ENCODE data around the gene WDFY4.

WDFY4 gene

DNA sequence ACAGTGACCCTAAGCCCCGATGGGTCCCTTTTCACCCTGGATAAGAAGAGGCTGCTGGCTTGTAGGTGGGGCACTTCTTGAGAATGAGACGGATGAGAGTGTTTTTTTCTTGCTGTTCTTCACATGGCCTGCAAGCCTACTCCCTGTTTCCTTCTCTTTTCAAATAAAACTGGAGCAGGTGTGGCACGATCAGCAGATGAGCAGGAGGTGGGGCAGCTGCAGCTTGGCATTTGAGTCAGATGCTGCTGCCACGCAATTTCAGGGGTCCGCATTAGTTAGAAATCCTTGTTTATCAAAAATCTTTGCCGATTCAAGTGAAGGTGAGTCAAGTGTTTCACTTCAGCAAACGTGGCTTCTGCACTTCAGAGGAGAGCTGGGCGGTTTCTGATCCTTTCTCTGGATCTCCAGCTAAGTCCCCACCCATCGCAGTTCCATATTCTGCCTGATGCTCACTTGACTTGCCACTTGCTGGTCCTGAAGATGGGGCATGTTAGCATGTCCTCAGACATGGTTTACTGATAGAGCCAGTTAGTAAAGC lies 20.8 kb downstream of the WDFY4 start:
- H3K27ac ChIP-seq, result no peak overlapping the region

DNA sequence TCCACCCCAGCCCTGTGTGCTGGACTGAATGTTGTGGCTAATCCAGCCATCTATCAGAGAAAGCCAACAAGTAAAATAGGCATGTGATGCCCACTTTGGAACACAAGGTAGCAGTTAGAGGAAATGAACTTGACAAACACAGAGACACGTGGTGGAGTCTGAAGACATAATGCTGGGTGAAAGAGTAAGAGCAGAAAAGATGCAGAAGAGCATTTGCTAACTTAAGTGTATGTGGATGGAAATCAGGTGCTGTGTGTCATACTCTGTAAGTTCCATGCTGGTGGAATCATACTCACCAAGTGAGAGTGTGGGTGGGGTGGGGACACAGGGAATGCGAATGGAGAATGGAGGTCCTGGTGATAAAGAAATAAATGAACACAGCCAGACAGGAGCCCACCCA lies 22.8 kb downstream of the WDFY4 start:
- DNase-seq (ENCODE audit: low read depth, low spot score), result no peak
- H3K27ac ChIP-seq, result no peak overlapping the region

More for the DNA sequence above, 20.8 kb downstream of the WDFY4 start:
- DNase-seq (ENCODE audit: low read depth, low spot score), result no peak

DNA sequence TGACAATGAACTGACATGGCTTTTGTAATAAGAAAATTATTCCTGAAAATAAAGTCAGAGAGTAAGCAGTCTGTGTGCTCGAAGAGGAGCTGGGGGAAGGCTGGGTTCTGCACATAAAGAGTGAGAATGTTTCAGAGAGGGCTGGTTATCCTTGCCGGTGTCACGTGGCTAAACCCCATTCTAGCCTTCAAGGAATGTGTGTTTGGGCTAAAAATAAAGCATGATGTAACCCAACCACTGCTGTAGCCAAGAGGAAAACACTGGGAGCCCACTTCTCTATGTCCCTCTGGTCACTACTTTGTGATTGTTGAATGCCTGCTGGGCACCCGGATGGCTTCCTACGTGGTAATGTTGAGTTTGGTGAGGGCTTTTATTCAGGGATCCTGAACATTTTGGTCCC lies 23.5 kb downstream of the WDFY4 start:
- no peak overlapping the region for H3K27ac ChIP-seq
- no peak for DNase-seq (ENCODE audit: low read depth, low spot score)

DNA sequence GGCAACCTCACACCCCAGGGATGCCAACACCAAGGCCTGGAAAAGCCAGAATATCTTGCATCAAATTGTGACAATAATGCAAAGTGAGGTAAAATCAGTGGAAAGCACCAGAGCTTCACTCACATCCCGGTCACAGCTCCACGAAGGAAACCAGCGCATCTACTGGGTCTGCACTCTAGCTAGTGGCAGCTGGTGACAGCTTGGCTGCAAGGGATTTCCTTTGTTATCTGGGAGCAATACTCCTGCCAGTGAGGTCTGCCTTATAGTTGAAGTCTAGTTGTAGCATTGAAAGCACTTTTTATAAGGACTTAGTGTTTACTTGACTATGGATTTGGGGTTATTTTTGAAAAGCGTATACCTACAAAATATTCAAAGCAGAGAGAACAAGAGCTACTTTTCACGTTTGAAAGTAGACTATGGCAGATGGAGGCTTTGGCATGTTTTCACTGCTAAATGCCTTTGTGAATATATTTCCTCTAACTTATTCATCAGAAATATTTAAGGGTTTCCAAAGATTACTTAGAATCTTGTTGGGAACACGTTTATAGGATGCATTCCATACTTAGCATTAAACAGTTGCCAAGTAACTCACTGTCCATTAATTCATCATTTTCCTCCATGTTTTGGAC lies 26.1 kb downstream of the WDFY4 start:
- no peak for DNase-seq (ENCODE audit: low read depth, low spot score)
- no peak overlapping the region for H3K27ac ChIP-seq

DNA sequence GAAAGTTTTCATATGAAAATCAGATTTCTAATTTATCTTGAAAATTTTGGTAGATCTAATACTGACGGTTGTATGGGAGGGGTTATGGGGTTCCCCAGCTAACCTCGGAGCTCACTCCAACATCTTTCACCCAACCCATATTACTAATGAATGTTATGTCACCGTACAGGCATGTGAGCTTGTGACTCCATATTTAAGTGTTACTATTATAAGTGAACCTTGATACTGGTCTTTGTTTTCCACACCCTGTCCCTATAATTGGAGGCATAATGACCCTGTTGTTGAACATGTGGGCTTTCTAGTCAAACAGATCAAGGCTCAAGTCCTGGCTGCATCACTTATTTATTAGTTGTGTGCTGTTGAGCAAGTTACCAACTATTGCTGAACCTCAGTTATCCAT lies 27.2 kb downstream of the WDFY4 start:
- no peak for DNase-seq (ENCODE audit: low read depth, low spot score)
- no peak overlapping the region for H3K27ac ChIP-seq

DNA sequence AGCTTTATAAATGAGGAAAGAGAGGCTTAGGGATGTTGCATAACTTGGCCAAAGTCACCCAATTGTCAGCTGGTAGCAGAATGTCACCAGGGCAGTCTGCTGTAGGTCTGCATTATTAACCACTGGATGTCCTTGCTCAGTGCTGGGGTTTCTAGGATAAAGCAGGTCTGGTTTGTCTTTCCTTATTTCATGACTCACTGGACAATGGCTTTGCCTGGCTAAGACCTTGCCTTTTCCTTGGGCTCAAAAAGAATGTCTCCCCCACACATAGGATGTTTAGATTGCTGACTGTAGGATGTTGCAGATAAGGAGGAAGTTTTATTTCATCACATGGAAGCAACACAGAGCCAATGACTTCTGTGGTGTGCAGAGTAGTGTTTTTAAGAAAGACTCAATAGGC lies 29.4 kb downstream of the WDFY4 start:
- DNase-seq (ENCODE audit: low read depth, low spot score), result no peak
- no peak overlapping the region for H3K27ac ChIP-seq

DNA sequence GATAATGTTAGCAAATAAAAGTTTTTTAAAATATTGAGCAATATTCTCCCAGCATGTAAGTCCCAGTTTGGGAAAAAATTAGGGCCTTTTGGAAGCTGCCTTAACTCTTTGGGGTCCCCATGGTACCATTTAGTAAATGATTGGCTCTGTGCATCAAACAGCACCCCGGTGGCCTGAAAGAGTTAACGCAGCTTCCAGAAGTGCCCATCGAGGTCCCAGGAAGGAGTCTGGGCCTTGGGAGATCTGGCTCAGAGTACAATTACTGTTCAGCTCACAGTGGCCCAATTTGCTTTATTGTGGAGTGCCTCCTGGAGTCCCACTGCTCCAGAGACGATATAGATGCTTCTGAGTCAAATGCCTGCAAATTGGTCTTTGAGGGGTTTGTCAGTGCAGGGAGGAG lies 31.7 kb downstream of the WDFY4 start:
- H3K27ac ChIP-seq, result no peak overlapping the region
- DNase-seq (ENCODE audit: low read depth, low spot score), result no peak

DNA sequence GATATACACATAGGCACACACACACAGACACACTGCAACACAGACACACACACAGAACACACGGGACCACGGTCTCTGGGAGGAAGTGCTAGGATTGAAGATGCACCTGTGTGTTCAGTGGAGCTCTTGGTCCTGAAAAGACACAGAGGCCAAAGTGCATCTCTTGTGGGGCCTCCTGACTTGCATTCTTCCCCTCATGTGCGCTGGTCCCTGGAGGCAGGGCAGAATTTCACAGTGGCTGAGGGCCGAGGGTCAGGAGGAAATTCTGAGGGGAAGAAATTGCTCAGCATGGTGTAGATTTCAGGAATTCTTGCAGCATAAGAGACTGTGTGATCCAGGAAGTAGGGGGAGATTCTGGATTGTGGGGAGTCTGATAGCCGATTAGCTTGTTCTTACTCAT lies 35.9 kb downstream of the WDFY4 start:
- no peak overlapping the region for H3K27ac ChIP-seq
- DNase-seq (ENCODE audit: low read depth, low spot score), result no peak

DNA sequence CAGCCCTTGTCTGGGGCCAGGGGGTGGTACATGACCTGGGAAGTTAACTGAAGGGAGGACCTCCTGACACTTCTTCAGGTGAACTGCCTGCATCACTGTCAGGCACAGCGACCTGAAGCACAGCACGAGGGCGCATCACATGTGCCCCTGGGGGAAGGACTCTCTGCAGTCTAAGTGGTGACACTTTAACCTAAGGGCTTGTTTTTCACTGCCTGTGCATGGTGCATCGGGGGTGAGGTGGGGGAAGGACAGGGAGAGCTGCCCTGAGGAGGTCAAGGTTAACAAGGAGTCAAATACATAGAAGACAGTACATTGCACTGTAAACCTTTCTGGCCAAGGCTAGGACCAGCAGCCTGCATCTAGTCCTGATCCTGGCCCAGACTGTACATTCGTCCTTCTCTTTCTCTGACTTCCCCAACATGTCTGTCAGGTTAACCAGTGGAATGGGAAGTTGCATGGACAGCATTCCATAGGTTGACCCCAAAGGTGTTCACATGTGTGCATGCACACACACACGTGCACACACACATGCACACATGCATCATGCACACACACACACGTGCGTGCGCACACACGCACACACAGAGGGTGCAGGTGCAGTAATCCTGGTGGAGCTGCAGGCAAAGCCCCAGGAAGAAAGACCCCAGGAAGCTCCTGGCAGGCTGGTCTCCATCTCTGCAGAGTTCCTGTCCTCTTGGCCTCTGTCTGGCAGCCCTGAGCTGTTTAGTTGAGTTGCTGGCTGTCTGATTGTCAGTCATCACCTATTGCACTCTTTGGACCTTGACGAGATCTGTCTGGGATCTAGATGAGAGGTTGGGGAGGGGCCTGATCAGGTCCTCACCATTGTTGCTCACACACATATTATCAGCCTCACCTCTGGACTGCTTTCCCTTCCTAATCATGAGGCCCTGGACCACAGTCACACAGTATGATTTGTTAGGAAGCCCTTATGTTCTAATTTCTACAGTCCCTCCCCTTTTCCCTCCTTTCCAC lies 37.8 kb downstream of the WDFY4 start:
- no peak for DNase-seq (ENCODE audit: low read depth, low spot score)
- H3K27ac ChIP-seq, result no peak overlapping the region

DNA sequence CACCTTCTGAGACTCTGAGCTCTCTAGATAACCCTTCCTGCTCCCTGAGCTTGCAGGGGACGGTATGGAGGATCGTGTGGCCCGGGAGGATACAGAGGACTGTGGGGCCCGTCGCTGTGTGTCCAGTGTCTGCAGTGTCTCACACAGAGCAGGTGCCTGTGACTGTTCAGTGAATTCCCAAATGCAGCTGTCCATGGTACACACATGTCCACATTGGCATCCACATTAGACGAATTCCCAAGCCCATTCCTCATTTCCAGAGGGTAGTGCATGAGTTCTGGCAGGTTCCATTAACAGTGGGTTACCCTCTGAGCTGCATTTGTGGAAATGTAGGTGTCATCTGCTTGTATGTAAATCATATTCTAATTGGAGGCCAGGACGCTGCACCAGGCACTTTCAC lies 39.5 kb downstream of the WDFY4 start:
- no peak overlapping the region for H3K27ac ChIP-seq

DNA sequence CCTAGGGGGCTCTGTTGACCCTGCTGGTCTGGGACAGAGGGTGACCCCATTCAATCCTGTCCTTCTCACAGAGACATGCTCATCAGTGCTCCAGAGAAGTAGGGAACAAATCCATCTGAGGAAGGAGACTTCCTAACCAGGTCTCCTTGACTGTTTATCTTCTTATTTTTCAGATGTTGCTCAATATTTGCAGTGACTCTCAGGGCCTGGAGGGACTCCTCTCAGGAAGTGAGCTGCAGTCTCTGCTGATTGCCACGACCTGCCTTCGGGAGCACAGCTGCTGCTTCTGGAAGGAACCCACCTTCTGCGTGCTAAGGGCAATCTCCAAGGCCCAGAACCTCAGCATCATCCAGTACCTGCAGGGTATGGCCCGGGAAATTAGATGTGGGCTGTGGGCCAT lies 41.0 kb downstream of the WDFY4 start:
- H3K27ac ChIP-seq, result no peak overlapping the region

More for the DNA sequence above, 39.5 kb downstream of the WDFY4 start:
- DNase-seq (ENCODE audit: low read depth, low spot score), result no peak

DNA sequence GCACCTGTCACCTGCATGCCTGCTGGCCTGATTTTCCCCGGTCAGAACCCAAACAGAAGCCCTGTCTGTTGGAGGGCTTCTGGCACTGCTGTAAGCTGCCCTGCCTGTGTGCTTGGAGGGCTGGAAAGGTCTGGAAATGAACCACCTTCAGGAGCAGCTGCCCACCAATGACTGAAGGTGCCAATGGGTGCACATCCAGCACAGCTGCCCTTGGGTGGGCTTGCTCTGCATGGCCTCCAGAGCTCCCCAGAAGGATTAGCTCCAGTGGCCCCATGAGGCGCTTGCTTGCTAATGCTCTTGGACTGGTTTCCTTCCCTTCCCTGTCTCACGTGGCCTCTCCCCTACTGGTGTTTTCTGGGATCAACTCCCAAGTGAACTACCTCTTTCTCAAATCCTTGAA lies 43.2 kb downstream of the WDFY4 start:
- no peak overlapping the region for H3K27ac ChIP-seq
- DNase-seq (ENCODE audit: low read depth, low spot score), result no peak

More for the DNA sequence above, 41.0 kb downstream of the WDFY4 start:
- DNase-seq (ENCODE audit: low read depth, low spot score), result no peak

DNA sequence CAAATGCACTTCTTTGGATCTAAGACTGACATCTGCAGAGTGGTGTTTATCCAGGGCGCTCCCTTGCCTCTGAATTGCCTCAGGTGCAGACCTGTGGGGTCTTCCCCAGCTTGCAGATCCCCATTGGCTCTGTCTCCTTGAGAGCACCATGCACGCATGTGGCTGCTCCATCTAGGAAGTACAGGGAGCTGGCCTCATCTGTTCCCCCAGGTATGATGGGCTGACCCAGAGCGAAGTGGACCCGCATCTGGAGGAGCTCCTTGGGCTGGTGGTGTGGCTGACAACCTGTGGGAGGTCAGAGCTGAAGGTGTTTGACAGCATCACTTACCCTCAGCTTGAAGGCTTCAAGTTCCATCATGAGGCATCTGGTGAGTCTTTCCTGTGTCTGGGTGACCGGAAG lies 44.5 kb downstream of the WDFY4 start:
- DNase-seq (ENCODE audit: low read depth, low spot score), result no peak
- H3K27ac ChIP-seq, result no peak overlapping the region

DNA sequence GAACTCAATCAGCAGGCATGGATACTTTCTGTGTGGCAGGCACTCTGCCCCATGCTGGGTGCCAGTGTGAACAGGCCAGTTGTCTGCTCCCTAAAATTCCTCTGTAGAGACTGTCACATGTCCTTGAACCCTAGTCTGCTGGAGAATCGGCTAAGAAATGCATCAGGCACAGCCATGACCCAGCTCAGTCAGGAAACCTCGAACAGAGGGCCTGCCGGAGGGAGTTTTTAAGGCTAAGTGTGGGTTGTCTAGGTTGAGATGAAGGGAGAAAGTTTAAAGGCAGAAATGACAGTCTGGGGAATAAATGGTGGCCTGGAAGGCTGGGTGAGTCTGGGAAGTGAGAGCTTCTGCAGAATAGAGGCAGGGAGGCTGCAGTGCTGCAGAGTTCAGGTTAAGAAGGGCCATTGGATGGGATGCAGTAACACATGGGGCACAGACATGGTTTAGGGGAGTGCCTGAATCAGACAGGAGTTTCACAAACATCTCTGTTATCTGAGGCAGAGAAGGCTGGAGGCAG lies 45.3 kb downstream of the WDFY4 start:
- DNase-seq (ENCODE audit: low read depth, low spot score), result no peak
- no peak overlapping the region for H3K27ac ChIP-seq

DNA sequence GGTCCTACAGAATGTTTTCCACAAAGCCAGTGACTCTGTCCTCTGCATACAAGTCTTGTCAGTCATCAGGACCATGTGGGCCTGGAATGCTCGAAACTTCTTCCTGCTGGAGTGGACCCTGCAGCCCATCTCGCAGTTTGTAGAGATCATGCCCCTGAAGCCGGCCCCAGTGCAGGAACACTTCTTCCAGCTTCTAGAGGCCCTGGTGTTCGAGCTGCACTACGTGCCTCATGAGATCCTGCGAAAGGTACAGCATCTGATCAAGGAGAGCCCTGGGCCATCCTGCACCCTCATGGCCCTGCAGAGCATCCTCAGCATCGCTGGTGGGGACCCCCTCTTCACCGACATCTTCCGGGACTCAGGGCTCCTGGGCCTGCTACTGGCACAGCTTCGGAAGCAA lies 46.5 kb downstream of the WDFY4 start:
- no peak overlapping the region for H3K27ac ChIP-seq
- no peak for DNase-seq (ENCODE audit: low read depth, low spot score)

DNA sequence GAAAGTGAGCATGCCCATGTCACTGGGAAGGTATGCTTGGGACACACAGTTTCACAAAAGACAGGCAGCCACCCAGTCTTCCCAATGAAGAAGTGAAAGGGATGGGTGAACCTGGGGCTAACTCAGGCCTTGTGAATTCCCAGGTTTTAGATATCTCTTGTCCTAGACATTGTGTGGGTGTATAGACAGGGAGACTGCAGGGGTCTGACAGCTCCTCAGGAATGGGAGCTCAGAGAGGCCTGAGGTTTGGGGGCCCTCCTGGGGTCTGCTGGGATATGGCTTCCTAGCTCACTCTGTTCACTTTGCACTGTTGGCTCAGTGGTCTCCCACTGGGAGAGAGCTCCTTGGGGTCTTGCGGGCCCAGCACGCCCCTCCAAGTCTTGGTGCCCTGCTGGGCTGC lies 47.0 kb downstream of the WDFY4 start:
- H3K27ac ChIP-seq, result no peak overlapping the region
- no peak for DNase-seq (ENCODE audit: low read depth, low spot score)

DNA sequence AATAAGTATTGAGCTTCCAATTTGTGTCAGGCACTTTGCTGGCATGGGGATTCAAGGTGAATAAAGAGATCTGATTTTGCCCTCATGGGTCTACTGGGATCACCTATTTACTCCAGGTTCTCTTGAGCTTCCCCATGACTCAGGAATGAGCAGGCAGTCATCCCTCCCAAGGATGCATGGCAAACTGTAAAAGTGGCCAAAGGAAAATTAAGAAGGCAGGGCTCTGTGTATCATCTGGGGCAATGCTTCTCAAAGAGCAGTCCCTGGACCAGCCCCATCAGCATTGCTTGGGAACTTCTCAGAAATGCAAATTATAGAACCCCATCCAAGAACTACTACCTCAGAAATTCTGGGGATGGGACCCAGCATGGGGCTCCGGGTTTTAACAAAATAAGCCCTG lies 48.7 kb downstream of the WDFY4 start:
- no peak for DNase-seq (ENCODE audit: low read depth, low spot score)
- no peak overlapping the region for H3K27ac ChIP-seq

DNA sequence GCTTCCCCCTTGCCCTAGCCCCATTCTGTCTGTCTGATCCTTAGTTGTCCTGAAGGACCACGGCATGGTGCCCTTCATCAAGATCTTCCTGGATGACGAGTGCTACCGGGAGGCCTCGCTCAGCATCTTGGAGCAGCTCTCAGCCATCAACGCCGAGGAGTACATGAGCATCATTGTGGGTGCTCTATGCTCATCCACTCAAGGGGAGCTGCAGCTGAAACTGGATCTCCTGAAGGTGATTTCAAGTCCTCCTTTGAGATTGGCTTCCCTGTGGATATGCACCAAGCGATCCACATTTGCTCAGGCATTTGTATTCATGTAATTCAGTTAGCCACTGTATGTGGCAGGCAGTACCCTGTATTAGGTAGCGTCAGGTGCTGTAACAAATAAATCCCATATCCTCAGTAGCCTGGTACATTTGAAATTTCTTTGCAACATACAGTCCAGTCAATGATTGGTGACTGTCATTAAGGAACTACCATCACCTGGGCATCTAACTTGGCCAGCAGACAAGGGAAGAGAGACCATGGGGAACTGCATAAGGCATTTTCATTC lies 51.2 kb downstream of the WDFY4 start:
- no peak overlapping the region for H3K27ac ChIP-seq
- no peak for DNase-seq (ENCODE audit: low read depth, low spot score)

DNA sequence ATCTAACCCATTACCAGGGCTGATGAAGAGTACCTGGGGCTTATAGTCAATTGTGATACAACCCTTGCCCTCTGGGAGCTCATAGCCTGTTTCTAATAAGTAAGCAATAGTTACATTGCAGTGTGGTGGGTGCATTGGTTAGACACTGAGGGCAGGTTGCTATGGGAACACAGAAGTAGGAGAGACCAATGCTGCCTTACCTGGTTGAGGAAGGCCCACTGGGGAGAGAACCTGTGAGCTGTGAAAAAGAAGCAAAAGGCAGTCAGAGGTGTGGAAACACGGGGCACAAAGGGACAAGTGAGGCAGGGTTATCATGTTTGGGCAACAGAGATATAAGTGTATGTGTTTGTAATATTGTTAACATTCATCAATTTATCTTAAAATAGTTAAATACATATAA lies 51.9 kb downstream of the WDFY4 start:
- H3K27ac ChIP-seq, result no peak overlapping the region
- no peak for DNase-seq (ENCODE audit: low read depth, low spot score)

DNA sequence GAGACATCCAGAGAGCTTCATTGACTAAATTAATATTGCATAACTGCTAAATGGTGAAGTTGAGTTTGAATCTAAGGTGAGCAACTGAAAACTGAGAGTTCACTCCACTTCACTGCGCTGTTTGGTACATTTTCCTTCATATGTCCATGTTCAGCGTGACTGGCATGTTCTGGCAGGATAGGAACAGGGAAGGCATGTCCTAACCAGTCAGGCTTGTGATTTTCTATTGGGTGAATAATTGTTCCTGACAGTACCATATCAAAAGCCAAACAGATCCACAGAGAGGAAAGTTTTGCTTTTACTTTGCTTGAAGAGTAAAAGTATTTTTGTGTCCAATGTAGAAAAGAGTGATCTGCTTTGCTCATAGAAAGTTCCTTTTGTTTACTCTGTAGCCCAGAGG lies 53.2 kb downstream of the WDFY4 start:
- DNase-seq (ENCODE audit: low read depth, low spot score), result peak; percentile 39
- no peak overlapping the region for H3K27ac ChIP-seq

DNA sequence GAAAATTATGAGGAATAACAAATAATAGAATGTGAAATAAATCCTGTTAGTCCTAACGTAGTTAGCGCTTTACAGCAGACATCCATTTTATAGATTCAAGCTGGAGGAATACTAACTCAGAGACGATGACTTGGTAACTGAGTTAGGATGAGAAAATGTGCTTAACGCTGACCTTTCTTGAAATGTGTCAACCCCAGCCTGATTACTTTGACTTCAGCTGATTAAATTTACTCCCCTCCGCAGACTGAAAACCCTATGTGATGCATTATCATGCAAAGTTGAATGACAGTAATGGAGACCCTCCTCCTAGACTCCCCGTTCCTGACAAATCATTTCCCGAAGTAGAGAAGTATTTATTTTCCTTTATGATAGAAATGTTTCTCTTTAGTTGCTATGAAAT lies 54.5 kb downstream of the WDFY4 start:
- no peak for DNase-seq (ENCODE audit: low read depth, low spot score)
- no peak overlapping the region for H3K27ac ChIP-seq

Data from epithelial cell of prostate (primary cell).